Hepatocyte (in vitro differentiated cells): ENCODE results near the gene ELMO2. TPM values are rescaled to one million over a fixed set of nuclear protein-coding genes. Genes with fewer than 3 reads are reported as not detected.

Experiments
- DNase-seq: peaks from one replicate; pipeline ENCODE4 v3.0.0-alpha.2; 2016; ENCODE audit warnings: low spot score
- H2AFZ ChIP-seq: fragments of 200-600 bp; sonication (generic); 2 replicates; pipeline ENCODE4 v1.6.0; 2016; ENCODE audit warnings: antibody characterized with exemption, mild to moderate bottlenecking
- H3K27ac ChIP-seq: fragments of 200-600 bp; sonication (generic); 2 replicates; pipeline ENCODE4 v1.5.1; 2016; ENCODE audit warnings: mild to moderate bottlenecking
- H3K27me3 ChIP-seq: fragments of 200-600 bp; sonication (generic); 2 replicates; pipeline ENCODE4 v1.6.1; 2016
- H3K36me3 ChIP-seq: fragments of 200-600 bp; sonication (generic); replicated peaks from 2 replicates; pipeline ENCODE4 v1.5.1; 2016; ENCODE audit warnings: low read depth; ENCODE audit not compliant: insufficient read depth
- H3K4me1 ChIP-seq: fragments of 200-600 bp; sonication (generic); 2 replicates; pipeline ENCODE4 v1.5.1; 2016; ENCODE audit warnings: mild to moderate bottlenecking, moderate library complexity; ENCODE audit not compliant: insufficient read depth
- H3K4me2 ChIP-seq: fragments of 200-600 bp; sonication (generic); 2 replicates; pipeline ENCODE4 v1.6.0; 2016
- H3K4me3 ChIP-seq: fragments of 200-600 bp; sonication (generic); 2 replicates; pipeline ENCODE4 v1.5.1; 2016; ENCODE audit warnings: mild to moderate bottlenecking
- H3K79me2 ChIP-seq: fragments of 200-600 bp; sonication (generic); 2 replicates; pipeline ENCODE4 v1.6.0; 2017; ENCODE audit warnings: mild to moderate bottlenecking
- H3K9me2 ChIP-seq: fragments of 200-600 bp; sonication (generic); replicated peaks from 2 replicates; pipeline ENCODE4 v1.6.0; 2017; ENCODE audit warnings: mild to moderate bottlenecking; ENCODE audit not compliant: insufficient read depth
- H3K9me3 ChIP-seq: fragments of 200-600 bp; sonication (generic); 2 replicates; pipeline ENCODE4 v1.5.1; 2016; ENCODE audit warnings: low read depth, mild to moderate bottlenecking
- H4K20me1 ChIP-seq: fragments of 200-600 bp; sonication (generic); 2 replicates; pipeline ENCODE4 v1.6.0; 2016; ENCODE audit warnings: mild to moderate bottlenecking; ENCODE audit not compliant: insufficient read depth, poor library complexity, severe bottlenecking
- EZH2 ChIP-seq: fragments of 200-600 bp; sonication (generic); IDR thresholded peaks from 2 replicates; pipeline ENCODE4 v1.6.1; 2016; ENCODE audit warnings: antibody characterized with exemption, mild to moderate bottlenecking, borderline replicate concordance
- EZH2phosphoT487 ChIP-seq: fragments of 200-600 bp; sonication (generic); IDR thresholded peaks from one replicate; pipeline ENCODE4 v1.6.1; 2018; ENCODE audit warnings: antibody characterized with exemption, mild to moderate bottlenecking, low read depth, moderate library complexity; ENCODE audit not compliant: unreplicated experiment, severe bottlenecking
- WGBS: methylation state at CpG from one replicate; pipeline ENCODE4 v1.1.6; 2016; ENCODE audit warnings: low lambda C conversion rate; ENCODE audit errors: missing lambda C conversion rate; 5-methylcytosine and 5-hydroxymethylcytosine counted together
- polyA plus RNA-seq: library from polyadenylated mRNA; unstranded; fragments of >200 nt; fragmentation: Nextera tagmentation; extraction: Ambion mirVana; gene quantifications from 2 replicates; pipeline ENCODE4 v1.2.1, GENCODE V29; 2016
- total RNA-seq: library from RNA; depleted of rRNA; stranded (reverse); fragments of >200 nt; gene quantifications from 2 replicates; pipeline ENCODE4 v1.2.3, GENCODE V29; 2014
- TF ChIP-seq, protein P1 (sequence below): fragments of 200-600 bp; sonication (generic); IDR thresholded peaks from 2 replicates; pipeline ENCODE4 v1.5.1; 2016; ENCODE audit warnings: antibody characterized with exemption, mild to moderate bottlenecking; ENCODE audit not compliant: poor library complexity

Gene ELMO2
- total and polyA plus RNA-seq, 2 experiments from 2014 or later, result 35.0 to 42.3 TPM

GRCh38 chr20:46433051-46433450 lies 26.6 kb upstream of the ELMO2 start:
- H3K4me1 ChIP-seq, result no peaks in the 10 kb centered on the region
- TF ChIP-seq, protein P1, sequence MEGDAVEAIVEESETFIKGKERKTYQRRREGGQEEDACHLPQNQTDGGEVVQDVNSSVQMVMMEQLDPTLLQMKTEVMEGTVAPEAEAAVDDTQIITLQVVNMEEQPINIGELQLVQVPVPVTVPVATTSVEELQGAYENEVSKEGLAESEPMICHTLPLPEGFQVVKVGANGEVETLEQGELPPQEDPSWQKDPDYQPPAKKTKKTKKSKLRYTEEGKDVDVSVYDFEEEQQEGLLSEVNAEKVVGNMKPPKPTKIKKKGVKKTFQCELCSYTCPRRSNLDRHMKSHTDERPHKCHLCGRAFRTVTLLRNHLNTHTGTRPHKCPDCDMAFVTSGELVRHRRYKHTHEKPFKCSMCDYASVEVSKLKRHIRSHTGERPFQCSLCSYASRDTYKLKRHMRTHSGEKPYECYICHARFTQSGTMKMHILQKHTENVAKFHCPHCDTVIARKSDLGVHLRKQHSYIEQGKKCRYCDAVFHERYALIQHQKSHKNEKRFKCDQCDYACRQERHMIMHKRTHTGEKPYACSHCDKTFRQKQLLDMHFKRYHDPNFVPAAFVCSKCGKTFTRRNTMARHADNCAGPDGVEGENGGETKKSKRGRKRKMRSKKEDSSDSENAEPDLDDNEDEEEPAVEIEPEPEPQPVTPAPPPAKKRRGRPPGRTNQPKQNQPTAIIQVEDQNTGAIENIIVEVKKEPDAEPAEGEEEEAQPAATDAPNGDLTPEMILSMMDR, result no peak
- TF ChIP-seq EZH2phosphoT487, result no peak
- DNase-seq, result no peak
- no peaks in the 10 kb centered on the region for H4K20me1 ChIP-seq
- 92% methylated on average over 8 of the region's 8 CpGs for WGBS
- no peaks in the 10 kb centered on the region for H3K9me3 ChIP-seq
- no peak overlapping the region for H3K27ac ChIP-seq
- H3K4me2 ChIP-seq, result no peak overlapping the region
- H2AFZ ChIP-seq, result no peak overlapping the region
- peaks cover 29% of the 10 kb centered on the region for H3K27me3 ChIP-seq
- no peaks in the 10 kb centered on the region for H3K79me2 ChIP-seq
- H3K36me3 ChIP-seq, result no peaks in the 10 kb centered on the region
- no peak overlapping the region for H3K4me3 ChIP-seq
- H3K9me2 ChIP-seq, result no peaks in the 10 kb centered on the region

- no peak for DNase-seq
- Histone ChIP-seq H3K4me3 (no peak overlapping the region), H3K27ac (no peak overlapping the region), H2AFZ (no peak overlapping the region), H3K27me3 (peaks cover 33% of the 10 kb centered on the region), H3K9me3 (no peaks in the 10 kb centered on the region), H4K20me1 (no peaks in the 10 kb centered on the region), H3K4me2 (no peak overlapping the region), H3K36me3 (no peaks in the 10 kb centered on the region), H3K79me2 (no peaks in the 10 kb centered on the region), H3K4me1 (no peaks in the 10 kb centered on the region), H3K9me2 (no peaks in the 10 kb centered on the region)
- WGBS, result 87% methylated on average over 15 of the region's 15 CpGs
- TF ChIP-seq EZH2, result no peak
- TF ChIP-seq, protein P1, result no peak
- TF ChIP-seq EZH2phosphoT487, result no peak
These were observed 24.7 kb upstream of the ELMO2 start for GRCh38 chr20:46430921-46431712.

- Histone ChIP-seq H3K9me2 (no peaks in the 10 kb centered on the region), H3K4me1 (no peaks in the 10 kb centered on the region), H4K20me1 (no peaks in the 10 kb centered on the region), H3K27me3 (peaks cover 33% of the 10 kb centered on the region), H3K79me2 (no peaks in the 10 kb centered on the region), H3K4me3 (no peak overlapping the region), H3K9me3 (no peaks in the 10 kb centered on the region), H3K27ac (no peak overlapping the region), H2AFZ (no peak overlapping the region), H3K4me2 (no peak overlapping the region), H3K36me3 (no peaks in the 10 kb centered on the region)
- TF ChIP-seq, protein P1, result no peak
- TF ChIP-seq EZH2phosphoT487, result no peak
- TF ChIP-seq EZH2, result no peak
- no peak for DNase-seq
These were observed 21.0 kb upstream of the ELMO2 start for GRCh38 chr20:46427384-46427783.
